Measurements from ENCODE around the gene SORBS1. TPM values are rescaled to one million over a fixed set of nuclear protein-coding genes. Genes with fewer than 3 reads are reported as not detected.

The SORBS1 gene
- total RNA-seq, 1 donor from 2014 or later: 116 TPM

GRCh38 chr10:95407546-95407945 lies 153.6 kb downstream of the SORBS1 start:
- Histone ChIP-seq H3K36me3 (peaks cover 0 to 3% of the 10 kb centered on the region in 2 donors), H3K27me3 (no peaks in the 10 kb centered on the region), H3K9me3 (no peaks in the 10 kb centered on the region), H3K27ac (peak overlapping the region; percentile 26), H3K4me1 (peaks cover 30% of the 10 kb centered on the region), H3K4me3 (no peak overlapping the region)
- DNase-seq (ENCODE audit: extremely low spot score in 2 of 2): no peak
- TF ChIP-seq, protein P1, sequence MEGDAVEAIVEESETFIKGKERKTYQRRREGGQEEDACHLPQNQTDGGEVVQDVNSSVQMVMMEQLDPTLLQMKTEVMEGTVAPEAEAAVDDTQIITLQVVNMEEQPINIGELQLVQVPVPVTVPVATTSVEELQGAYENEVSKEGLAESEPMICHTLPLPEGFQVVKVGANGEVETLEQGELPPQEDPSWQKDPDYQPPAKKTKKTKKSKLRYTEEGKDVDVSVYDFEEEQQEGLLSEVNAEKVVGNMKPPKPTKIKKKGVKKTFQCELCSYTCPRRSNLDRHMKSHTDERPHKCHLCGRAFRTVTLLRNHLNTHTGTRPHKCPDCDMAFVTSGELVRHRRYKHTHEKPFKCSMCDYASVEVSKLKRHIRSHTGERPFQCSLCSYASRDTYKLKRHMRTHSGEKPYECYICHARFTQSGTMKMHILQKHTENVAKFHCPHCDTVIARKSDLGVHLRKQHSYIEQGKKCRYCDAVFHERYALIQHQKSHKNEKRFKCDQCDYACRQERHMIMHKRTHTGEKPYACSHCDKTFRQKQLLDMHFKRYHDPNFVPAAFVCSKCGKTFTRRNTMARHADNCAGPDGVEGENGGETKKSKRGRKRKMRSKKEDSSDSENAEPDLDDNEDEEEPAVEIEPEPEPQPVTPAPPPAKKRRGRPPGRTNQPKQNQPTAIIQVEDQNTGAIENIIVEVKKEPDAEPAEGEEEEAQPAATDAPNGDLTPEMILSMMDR (IDR thresholded peaks at IDR 0.05): no peak
- TF ChIP-seq POLR2A (IDR thresholded peaks at IDR 0.05) (no peak), POLR2AphosphoS5 (IDR thresholded peaks at IDR 0.05; ENCODE audit: insufficient read depth in 1 of 2, low read depth in 1 of 2) (no peak)
- intact Hi-C loops (cut with DNase I): no loop called here

GRCh38 chr10:95406651-95407280 lies 154.4 kb downstream of the SORBS1 start:
- DNase-seq (ENCODE audit: extremely low spot score in 2 of 2): no peak
- Histone ChIP-seq H3K36me3 (peaks cover 0 to 3% of the 10 kb centered on the region in 2 donors), H3K27me3 (no peaks in the 10 kb centered on the region), H3K27ac (peak overlapping the region; percentile 26), H3K4me3 (no peak overlapping the region), H3K4me1 (peaks cover 30% of the 10 kb centered on the region), H3K9me3 (no peaks in the 10 kb centered on the region)
- TF ChIP-seq, protein P1 (IDR thresholded peaks at IDR 0.05): no peak
- intact Hi-C loops (cut with DNase I): no loop called here

DNA sequence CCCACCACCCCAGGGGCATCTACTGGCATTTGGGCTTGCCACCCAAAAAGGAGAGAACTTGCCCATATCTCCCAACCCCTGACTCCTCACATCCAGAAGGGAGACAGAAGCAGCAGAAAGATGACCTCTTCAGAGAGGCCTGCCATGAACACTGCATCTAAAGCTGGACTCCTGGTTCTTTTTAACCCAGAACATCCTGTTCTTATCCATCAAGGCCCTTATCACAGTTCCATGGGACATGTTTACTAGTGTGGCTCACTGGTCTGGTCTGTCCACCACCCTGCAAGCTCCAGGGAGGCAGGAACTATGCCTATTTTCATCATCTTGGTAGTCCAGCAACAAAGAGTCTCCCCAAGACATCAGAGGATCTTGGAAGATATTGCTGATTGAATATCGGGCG lies 155.5 kb downstream of the SORBS1 start:
- intact Hi-C loops (cut with DNase I): no loop called here
- H3K27ac ChIP-seq: no peak overlapping the region
- peaks cover 30% of the 10 kb centered on the region for H3K4me1 ChIP-seq
- H3K27me3 ChIP-seq: no peaks in the 10 kb centered on the region
- TF ChIP-seq, protein P1 (IDR thresholded peaks at IDR 0.05): no peak
- TF ChIP-seq POLR2A (IDR thresholded peaks at IDR 0.05) (no peak), POLR2AphosphoS5 (IDR thresholded peaks at IDR 0.05; ENCODE audit: insufficient read depth in 1 of 2, low read depth in 1 of 2) (no peak)
- DNase-seq (ENCODE audit: extremely low spot score in 2 of 2): no peak
- no peak overlapping the region for H3K4me3 ChIP-seq
- peaks cover 0 to 3% of the 10 kb centered on the region in 2 donors for H3K36me3 ChIP-seq
- H3K9me3 ChIP-seq: no peaks in the 10 kb centered on the region

DNA sequence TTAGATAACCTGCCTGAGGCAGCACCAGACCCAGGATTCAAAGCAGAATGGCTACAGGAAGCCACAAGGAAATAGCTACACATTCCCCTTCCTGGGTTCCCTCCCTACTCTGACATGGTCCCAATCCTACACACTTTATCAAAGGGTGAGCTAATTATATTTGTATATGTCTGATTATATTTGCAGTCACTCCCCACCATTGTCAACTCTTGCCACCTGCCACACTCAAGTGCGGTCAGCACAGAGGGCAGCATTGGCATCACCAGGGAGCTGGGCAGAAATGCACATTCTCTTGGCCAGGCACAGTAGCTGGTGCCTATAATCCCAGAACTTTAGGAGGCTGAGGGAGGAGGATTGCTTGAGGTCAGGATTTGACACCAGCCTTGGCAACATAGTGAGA lies 156.3 kb downstream of the SORBS1 start:
- intact Hi-C loops (cut with DNase I): no loop called here
- TF ChIP-seq POLR2AphosphoS5 (IDR thresholded peaks at IDR 0.05; ENCODE audit: insufficient read depth in 1 of 2, low read depth in 1 of 2): no peak
- TF ChIP-seq, protein P1 (IDR thresholded peaks at IDR 0.05): no peak
- no peak for TF ChIP-seq POLR2A (IDR thresholded peaks at IDR 0.05)
- Histone ChIP-seq H3K27me3 (no peaks in the 10 kb centered on the region), H3K4me1 (peaks cover 29% of the 10 kb centered on the region), H3K27ac (no peak overlapping the region), H3K36me3 (no peaks in the 10 kb centered on the region), H3K4me3 (no peak overlapping the region), H3K9me3 (no peaks in the 10 kb centered on the region)
- DNase-seq (ENCODE audit: extremely low spot score in 2 of 2): no peak

GRCh38 chr10:95404462-95404858 lies 156.7 kb downstream of the SORBS1 start:
- Histone ChIP-seq H3K4me3 (no peak overlapping the region), H3K4me1 (peaks cover 25% of the 10 kb centered on the region), H3K36me3 (no peaks in the 10 kb centered on the region), H3K9me3 (no peaks in the 10 kb centered on the region), H3K27ac (no peak overlapping the region), H3K27me3 (no peaks in the 10 kb centered on the region)
- no peak for DNase-seq (ENCODE audit: extremely low spot score in 2 of 2)
- no peak for TF ChIP-seq POLR2A (IDR thresholded peaks at IDR 0.05)
- no peak for TF ChIP-seq POLR2AphosphoS5 (IDR thresholded peaks at IDR 0.05; ENCODE audit: insufficient read depth in 1 of 2, low read depth in 1 of 2)
- TF ChIP-seq, protein P1 (IDR thresholded peaks at IDR 0.05): no peak
- intact Hi-C loops (cut with DNase I): no loop called here
